Head of caudate nucleus (tissue), 42 donors: ENCODE measurements around the gene CEP128.

Source experiments
- DNase-seq, 42 donors: peaks; one replicate each; pipeline versions ENCODE4 v3.0.0 to v3.0.0-alpha.2; 2020 to 2021; ENCODE audit warnings: mixed read lengths in 7 of 42
- intact Hi-C: fragments of 100-400 bp; cut with DNase I; formaldehyde crosslinking; loops from one replicate; pipeline ENCODE4 v1.15.0; 2022

CEP128 gene

DNA sequence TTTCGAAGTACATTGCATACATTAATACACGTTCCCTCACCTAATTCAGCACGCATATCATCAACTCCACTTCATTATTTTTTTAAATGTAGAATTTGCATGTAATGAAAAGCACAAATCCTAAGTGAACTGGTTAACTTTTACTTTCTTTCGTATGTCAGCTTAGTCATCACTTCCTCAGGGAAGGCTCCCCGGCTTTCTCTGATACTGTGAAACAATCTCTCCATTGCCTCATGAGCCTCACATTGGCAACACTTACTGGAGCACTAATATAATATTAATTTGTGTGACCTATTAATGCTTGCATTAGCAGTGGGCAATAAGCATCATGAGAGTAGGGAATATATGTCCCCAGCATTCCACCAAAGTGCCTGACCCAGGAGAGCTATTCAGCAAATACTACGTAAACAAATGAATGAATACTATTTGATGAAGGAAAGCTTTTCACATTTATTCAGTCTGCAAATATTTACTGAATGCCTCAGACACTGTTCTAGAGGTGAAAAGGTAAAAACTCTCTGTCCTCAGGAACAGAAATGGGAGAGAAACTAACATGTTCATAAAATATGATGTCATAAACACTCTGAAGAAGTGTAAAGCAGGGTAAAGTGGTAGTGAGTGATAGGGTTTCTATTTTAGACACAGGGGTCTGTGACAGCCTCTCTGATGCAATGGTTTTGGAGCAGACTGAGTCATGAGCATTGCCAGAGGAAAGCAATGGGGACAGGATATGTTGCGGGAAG lies 402.7 kb downstream of the CEP128 start:
- DNase-seq, result no peak
- intact Hi-C loops, result no loop called here

DNA sequence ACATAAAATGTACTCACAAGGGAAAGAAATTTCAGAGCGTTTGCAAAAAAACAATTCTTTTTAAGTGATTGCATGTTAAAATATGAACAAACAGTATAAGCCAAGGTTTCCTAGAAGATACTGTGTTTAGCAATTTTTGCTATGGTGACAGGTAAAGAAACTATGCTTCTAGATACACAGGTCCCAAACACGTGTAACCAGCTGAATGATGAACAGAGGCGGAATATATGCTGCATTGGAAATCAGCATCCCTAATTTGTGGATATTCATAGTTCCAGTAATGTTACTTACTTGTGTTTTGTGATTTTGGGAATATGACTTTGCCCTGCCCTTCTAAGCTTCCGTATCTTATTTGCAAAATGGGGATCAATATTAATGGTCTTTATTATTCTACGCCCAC lies 403.9 kb downstream of the CEP128 start:
- intact Hi-C loops, result no loop called here
- no peak for DNase-seq

DNA sequence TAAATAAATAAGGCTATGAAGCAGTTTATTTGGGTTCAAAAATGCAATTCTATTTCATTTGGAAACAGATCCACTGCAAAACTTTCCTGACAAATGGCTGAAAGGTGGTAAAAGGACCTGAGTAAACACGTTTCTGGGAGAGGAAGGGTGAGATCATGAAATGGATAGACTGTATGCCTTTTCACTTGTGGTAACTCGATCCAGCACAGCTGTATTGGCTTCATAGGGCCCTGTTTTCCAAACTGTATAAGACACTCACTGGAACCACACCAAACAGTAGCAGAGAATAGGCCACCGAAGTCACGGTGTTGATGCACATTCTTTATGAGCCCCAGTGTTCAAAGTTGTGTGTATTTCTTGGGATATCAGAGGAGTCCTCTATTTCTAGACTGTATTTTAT lies 405.1 kb downstream of the CEP128 start:
- DNase-seq, result no peak
- intact Hi-C loops, result no loop called here

DNA sequence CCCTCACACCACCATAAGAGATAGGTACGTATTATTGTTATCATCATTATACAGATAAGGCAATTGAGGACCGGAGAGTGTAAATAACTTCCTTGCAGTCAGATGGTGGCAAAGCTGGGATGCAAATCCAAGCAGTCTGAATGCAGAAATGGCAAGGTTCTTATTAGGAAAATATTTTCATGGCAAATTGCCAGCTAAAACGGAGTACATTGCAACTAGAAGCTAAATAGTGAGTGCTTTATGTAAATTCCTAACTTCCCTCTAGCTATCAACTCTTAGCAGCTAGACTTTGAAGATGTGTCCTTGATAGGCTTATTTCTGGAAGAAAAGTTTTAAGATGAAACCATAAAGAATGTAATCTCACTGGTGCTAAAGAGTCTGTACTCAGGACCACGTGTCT lies 406.4 kb downstream of the CEP128 start:
- DNase-seq, result no peak
- intact Hi-C loops, result no loop called here

DNA sequence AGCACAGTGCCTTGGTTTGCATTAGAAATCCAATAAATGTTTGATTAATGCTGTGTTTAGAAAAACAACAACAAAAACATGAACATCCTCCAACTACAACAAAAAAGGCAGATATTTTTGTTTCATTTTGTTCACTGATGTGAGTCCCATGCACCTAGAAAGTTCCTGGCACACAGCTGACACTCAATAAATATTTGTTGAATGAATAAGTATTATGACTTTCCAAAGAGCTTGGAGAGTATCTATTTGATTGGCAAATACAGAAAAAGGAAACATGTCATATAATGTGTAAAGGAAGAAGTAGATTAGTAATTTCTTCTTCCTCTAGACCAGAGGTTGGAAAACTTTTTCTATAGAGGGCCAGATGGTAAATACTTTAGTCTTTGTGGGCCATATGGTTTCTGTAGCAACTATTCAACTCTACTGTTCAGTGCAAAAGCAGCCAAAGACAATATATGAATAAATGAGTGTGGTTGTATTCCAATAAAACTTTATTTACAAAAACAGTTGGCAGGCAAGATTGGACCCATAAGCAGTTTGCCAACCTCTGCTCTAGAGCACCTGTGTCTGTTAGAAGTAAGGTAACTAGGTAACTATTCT lies 417.9 kb downstream of the CEP128 start:
- DNase-seq, result no peak
- intact Hi-C loops, result no loop called here

DNA sequence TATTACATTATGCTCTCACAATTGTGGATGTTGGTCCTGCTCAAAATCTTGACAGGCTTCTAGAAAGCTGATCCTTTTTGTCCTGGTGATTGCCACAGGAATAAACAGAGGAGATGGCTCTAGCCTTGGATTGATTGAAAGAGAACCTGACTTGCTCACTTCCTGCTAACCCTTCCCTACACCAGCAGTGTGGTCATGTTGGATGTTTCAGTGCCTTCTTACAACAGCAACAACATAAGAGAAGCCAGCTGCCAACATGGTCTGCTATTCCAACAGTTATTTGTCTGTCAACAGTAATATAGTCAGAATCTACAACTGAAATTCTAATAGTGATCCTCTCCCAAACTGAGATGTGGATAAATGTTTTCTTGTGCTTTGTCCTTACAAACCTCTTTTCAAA lies 418.6 kb downstream of the CEP128 start:
- intact Hi-C loops, result no loop called here
- no peak for DNase-seq

DNA sequence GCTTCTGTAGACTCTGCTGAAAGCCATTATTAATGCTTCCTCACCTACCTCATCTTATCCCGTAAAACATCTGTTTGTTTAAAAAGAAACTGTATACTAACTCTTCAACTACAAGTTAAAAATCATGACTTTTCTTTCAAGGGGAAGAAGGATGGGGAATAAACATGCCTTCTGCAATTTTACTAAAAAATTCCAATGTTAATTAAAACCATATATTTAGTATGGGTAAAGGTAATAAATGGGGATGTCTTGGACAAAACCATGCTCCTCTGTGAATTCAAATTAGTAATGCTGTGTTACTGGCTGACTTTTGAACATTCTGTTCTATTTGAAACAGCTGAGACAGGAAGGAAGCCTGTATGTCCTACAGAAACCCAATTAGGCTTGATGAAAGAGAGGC lies 419.1 kb downstream of the CEP128 start:
- no peak for DNase-seq

DNA sequence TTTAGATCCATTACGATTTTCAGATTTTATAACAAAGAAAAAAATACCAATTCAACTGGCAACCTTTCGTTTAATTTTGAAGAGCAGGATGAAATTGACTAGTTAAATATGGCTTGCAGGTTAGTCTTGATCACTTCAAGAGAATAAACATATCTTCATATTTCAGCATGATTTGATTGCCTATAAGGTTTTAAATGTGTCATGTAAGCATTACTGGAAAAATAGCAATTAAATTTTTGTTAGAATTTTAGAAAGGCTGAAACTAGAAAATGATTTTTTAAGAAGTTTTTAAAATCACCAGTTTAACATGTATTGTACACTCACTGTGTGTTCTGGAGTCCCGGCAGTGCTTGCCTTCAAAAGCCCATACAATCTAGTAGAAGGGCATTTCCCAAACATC lies 420.1 kb downstream of the CEP128 start:
- intact Hi-C loops, result no loop called here
- no peak for DNase-seq

More for the DNA sequence above, 419.1 kb downstream of the CEP128 start:
- intact Hi-C loops, result no loop called here

DNA sequence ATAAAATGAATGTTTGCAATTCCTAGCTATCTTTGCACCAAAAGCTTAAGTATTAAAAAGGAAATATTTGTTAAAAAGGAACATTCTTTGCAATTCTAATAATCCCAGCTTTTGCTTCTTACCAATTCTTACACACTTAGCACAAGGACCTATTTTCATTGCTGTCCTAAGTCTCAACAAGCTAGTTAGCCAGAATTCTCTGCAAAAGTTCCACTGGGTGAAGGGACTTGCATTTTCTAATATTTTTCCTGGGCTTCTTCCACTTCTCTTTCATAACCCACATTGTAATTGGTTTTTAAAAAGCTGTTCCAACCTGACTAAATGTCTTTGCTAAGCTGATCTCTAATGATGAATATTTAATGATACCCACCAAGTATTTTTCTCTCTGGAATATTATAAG lies 422.5 kb downstream of the CEP128 start:
- intact Hi-C loops, result no loop called here

DNA sequence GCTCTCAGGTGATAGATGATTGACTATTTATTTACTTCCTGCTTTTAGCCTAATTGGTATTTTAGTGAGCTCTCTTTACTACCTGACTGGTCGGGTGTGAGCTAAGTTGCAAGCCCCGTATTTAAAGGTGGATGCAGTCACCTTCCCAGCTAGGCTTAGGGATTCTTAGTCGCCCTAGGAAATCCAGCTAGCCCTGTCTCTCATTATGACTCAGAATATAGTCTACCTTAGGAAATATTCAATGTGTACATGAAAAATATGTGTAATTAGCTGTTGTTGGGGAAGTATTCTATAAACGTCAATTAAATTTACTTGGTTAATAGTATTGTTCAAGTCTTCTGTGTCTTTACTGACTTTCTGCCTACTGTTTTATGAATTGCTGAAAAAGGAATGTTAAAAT lies 423.4 kb downstream of the CEP128 start:
- intact Hi-C loops, result no loop called here
- DNase-seq, result no peak

More for the DNA sequence above, 422.5 kb downstream of the CEP128 start:
- DNase-seq, result no peak

DNA sequence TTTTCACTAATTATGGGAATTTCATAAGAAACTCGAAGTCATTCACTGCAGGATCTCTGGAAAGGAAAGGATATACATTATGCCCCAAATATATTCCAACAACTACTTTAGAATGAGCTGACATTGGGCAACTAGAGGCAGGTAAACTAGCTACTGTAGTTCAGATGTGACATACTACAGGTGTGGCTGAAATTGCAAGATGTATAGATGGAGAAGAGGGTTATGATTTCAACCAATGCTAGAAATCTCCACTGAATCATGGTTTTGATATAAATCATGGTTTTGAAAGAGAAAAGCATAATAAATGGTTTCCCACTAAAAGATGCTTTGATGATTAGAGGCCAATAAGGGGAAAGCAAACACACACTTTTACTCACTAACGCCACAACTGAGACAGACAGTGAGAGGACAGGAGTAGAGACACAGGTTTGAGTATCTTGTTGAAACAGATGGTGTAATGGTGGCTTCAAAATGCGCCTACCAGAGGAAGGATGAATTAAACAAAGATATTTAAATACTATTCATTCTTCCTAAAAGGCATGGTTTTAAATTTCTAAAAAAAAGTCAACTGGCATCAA lies 434.2 kb downstream of the CEP128 start:
- intact Hi-C loops, result no loop called here

DNA sequence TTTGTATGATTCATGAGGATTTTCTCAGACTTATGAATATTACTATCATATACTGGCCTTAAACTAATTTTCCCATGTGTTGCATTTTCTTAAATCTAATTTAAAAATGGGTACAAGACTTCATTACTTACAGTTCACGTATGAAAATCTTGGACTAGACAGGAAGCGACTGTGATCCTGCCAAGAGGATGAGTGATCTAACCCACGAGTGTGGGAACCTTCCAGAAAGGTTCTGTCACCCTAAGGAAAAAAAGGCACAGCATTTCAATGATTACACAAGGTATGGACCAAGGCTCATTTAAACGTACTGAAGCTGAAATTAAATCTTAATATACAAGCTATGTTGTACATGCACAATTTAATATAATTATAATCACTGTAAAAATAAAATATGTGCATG lies 436.8 kb downstream of the CEP128 start:
- intact Hi-C loops, result no loop called here
- DNase-seq, result no peak

More for the DNA sequence above, 434.2 kb downstream of the CEP128 start:
- no peak for DNase-seq

DNA sequence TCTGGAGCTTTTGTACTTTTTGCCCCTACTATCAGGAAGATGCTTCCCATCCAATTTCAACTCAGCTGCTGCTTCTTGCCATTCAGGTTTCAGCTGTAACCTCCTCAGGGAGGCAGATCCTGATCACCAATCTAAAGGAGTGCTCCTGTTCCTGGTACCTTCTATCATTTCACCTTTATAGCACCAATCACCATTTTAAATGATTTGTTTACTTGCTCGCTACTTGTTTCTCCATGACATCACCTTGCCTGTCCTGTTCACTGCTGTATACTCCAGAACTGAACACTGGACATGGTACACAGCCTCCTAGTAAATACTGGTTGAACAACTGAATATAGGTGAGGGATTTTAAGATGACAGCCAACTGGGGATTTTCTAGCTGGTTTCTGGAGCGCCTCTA lies 443.0 kb downstream of the CEP128 start:
- DNase-seq, result no peak
- intact Hi-C loops, result no loop called here

DNA sequence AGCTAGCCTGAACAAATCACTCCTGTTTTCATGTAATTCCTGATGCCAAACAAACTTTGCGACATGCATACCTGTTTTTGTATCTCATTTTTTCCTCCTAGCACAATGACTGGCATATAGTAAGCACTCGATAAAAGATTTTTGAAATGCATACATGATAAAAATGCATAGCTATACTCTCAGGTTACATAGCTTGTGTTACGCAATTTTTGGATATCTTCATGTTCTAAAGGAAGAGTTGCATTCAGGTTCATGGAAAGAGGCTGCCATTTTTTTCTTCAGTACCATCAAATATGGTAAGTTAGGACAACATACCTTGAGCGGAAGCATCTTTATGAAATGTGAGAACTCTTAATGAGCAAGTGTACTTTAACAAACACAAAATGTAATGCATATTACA lies 445.4 kb downstream of the CEP128 start:
- no peak for DNase-seq
- intact Hi-C loops, result no loop called here

DNA sequence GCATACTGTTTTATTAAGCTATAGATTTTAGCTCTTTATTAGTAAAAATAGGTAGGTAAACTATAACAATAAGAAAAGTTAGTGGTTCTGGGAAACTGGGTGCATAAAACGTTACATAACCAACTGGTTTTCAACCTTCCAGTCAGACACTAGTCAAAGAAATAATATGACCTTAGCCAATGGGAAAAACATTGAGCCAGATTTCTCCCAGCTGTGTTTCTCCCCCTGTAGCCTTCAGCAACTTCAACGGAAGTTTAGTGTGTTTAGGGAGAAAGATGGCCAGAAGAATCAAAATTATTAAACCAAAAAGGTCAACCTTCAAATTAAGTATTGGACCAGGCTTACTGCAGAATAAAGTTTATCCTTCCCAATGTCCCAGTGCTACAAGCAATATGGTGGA lies 446.8 kb downstream of the CEP128 start:
- no peak for DNase-seq
- intact Hi-C loops, result no loop called here

DNA sequence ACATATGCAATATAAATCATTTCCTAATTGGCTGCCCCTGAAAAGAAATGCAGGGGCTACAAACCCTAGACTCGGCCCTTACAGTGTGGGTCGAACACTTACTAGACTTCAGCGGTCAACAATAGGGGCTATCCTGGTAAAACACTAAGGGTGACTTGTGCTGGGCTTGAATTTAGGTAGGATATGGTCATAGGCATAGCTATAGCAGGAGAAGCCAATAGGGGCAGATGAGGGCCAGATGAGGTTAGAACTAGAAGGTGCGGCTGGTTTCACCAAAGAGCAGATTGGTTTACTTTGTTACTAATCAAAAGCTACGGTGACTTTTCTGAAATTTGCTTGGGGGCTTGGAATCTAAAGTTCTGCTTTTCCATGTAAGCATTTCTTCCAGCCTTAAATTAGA lies 447.9 kb downstream of the CEP128 start:
- DNase-seq, result no peak
- intact Hi-C loops, result no loop called here

DNA sequence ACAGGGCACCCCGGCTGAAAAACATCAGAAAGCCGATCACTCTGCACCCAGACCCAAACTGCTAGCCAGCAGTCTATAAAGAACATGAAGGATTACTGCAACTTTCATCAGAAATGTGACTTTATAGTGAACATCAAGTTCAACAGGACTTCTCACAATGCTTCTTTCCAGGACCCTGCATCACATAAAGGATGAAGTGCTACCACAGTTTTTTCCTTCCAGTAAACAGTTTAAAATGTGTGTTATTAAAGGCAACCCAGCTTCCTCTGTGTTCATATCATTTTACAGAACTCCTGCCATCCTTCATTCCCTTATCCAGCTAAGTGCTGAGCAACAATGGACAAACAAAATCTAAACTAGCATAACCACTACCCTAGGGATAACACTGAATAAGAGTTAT lies 449.9 kb downstream of the CEP128 start:
- no peak for DNase-seq
- intact Hi-C loops, result no loop called here

DNA sequence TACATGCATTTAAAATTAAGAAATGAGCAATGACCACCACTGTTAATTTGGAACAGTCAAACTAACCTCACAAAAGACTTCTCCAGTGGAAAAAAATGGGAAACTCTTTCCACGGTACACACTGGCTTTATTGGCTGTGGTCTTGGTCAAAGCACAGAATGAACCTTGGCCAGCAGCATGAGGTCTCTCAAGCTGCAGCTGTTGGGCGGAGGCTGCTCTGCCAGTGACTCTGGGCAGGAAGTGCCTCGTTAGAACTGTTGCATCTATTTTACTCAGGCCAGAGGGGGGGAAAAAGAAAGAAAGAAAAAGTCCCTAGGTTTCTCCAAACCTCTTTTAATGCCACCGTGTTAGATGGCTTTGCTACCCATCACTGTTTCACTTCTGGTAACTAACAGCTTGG lies 450.4 kb downstream of the CEP128 start:
- intact Hi-C loops, result no loop called here
- peak in 36 of 42 donors; percentile 5 to 64 (median 29) for DNase-seq

DNA sequence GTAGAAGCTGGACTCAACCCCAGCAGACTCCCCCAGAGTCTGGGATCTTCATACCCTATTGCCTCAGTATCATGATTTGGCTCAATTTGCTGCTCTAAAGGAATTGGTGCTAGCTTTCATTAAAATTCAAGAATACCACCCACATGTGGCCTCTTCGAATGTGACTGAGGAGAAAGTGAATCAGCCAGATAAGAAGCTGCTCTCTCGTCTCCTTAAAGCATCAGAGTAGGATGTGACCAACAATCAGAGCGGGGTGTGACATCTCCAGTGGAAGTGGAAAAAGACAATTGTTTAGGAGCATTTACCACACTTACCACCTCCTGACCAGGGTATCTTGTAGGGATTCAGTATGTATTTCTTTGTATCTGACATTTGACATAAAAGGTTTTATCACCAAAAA lies 452.0 kb downstream of the CEP128 start:
- intact Hi-C loops, result no loop called here
- peak in 11 of 42 donors; percentile 11 to 51 (median 15) for DNase-seq

DNA sequence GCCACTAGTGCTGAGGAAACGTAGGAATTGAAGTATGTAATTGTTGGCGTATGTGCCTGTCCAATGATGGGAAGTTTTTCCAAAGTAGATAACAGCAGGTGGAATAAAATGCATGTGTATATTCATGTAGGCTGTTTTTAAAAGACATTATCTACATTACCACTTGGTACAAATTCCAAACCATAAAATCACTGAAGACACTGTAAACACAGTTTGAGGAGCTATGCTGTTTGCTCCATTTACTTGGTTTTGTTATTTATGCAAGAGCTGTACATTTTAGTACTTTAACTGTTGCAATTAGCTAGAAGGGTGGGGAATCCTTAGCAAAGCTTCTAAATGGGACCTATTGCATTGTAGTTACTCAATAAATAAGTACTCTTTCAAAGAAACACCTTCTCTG lies 455.8 kb downstream of the CEP128 start:
- no peak for DNase-seq
- intact Hi-C loops, result no loop called here

DNA sequence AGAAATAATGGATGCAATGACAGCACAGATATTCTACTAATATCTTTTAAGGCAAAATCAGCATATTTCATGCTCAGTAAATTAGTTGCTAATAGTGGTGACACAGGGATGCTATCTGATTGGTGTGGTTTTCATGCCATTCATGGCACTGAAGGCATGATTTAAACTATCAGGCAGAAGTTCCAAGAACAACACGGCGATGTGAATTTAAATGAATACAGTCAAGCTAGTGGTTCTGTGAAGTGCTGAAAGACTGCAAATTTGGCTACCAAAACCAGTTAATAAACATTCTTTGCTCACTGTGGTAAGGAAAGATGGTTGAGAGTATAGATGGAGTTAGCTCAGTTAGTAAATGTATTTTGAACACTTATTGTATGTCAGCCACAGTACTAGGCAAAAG lies 458.2 kb downstream of the CEP128 start:
- intact Hi-C loops, result no loop called here
- no peak for DNase-seq
